ENCODE data around the gene ADORA3. TPM values are rescaled to one million over a fixed set of nuclear protein-coding genes. Genes with fewer than 3 reads are reported as not detected.
A peak's percentile ranks its signal among the peaks of the same experiment; 100 is the strongest.

ADORA3 gene
- total RNA-seq, 1 experiment from 2014 or later = 0.15 TPM

- H3K36me3 Mint-ChIP-seq = peaks cover 13% of the 10 kb centered on the region
- no peak overlapping the region for H3K4me3 Mint-ChIP-seq
- ChIA-PET POLR2A (no interaction called here), CTCF (no interaction called here)
- DNase-seq (ENCODE audit: low spot score) (no peak), ATAC-seq (no peak)
- no peak overlapping the region for H3K27ac Mint-ChIP-seq
- peaks cover 26% of the 10 kb centered on the region for H3K4me1 Mint-ChIP-seq
- no peaks in the 10 kb centered on the region for H3K27me3 Mint-ChIP-seq (ENCODE audit: low read depth)
- H3K9me3 Mint-ChIP-seq = no peaks in the 10 kb centered on the region
- TF ChIP-seq NFYB (CRISPR knock-in tag; conservative IDR thresholded peaks at IDR 0.05; ENCODE audit: low read depth) = no peak
- no peak for TF ChIP-seq ZNF425 (CRISPR knock-in tag; conservative IDR thresholded peaks at IDR 0.05)
- no peak for TF ChIP-seq TEAD1 (CRISPR knock-in tag; IDR thresholded peaks at IDR 0.05)
- TF ChIP-seq ZNF138 (CRISPR knock-in tag; conservative IDR thresholded peaks at IDR 0.05) = no peak
- TF ChIP-seq ATF1 (CRISPR knock-in tag; IDR thresholded peaks at IDR 0.05) = no peak
- no peak for TF ChIP-seq HMGA2 (CRISPR knock-in tag; IDR thresholded peaks at IDR 0.05)
- no peak for TF ChIP-seq AR (CRISPR knock-in tag; IDR thresholded peaks at IDR 0.05)
- TF ChIP-seq ESRRA (CRISPR knock-in tag; IDR thresholded peaks at IDR 0.05; ENCODE audit: borderline replicate concordance) = no peak
- no peak for TF ChIP-seq PRRX2 (CRISPR knock-in tag; IDR thresholded peaks at IDR 0.05)
- TF ChIP-seq, protein P1, sequence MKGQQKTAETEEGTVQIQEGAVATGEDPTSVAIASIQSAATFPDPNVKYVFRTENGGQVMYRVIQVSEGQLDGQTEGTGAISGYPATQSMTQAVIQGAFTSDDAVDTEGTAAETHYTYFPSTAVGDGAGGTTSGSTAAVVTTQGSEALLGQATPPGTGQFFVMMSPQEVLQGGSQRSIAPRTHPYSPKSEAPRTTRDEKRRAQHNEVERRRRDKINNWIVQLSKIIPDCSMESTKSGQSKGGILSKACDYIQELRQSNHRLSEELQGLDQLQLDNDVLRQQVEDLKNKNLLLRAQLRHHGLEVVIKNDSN (CRISPR knock-in tag; IDR thresholded peaks at IDR 0.05) = no peak
- TF ChIP-seq ZNF671 (CRISPR knock-in tag; IDR thresholded peaks at IDR 0.05) = no peak
- no peak for TF ChIP-seq OVOL2 (CRISPR knock-in tag; IDR thresholded peaks at IDR 0.05; ENCODE audit: borderline replicate concordance)
- TF ChIP-seq, protein P2, sequence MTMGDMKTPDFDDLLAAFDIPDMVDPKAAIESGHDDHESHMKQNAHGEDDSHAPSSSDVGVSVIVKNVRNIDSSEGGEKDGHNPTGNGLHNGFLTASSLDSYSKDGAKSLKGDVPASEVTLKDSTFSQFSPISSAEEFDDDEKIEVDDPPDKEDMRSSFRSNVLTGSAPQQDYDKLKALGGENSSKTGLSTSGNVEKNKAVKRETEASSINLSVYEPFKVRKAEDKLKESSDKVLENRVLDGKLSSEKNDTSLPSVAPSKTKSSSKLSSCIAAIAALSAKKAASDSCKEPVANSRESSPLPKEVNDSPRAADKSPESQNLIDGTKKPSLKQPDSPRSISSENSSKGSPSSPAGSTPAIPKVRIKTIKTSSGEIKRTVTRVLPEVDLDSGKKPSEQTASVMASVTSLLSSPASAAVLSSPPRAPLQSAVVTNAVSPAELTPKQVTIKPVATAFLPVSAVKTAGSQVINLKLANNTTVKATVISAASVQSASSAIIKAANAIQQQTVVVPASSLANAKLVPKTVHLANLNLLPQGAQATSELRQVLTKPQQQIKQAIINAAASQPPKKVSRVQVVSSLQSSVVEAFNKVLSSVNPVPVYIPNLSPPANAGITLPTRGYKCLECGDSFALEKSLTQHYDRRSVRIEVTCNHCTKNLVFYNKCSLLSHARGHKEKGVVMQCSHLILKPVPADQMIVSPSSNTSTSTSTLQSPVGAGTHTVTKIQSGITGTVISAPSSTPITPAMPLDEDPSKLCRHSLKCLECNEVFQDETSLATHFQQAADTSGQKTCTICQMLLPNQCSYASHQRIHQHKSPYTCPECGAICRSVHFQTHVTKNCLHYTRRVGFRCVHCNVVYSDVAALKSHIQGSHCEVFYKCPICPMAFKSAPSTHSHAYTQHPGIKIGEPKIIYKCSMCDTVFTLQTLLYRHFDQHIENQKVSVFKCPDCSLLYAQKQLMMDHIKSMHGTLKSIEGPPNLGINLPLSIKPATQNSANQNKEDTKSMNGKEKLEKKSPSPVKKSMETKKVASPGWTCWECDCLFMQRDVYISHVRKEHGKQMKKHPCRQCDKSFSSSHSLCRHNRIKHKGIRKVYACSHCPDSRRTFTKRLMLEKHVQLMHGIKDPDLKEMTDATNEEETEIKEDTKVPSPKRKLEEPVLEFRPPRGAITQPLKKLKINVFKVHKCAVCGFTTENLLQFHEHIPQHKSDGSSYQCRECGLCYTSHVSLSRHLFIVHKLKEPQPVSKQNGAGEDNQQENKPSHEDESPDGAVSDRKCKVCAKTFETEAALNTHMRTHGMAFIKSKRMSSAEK (CRISPR knock-in tag; IDR thresholded peaks at IDR 0.05; ENCODE audit: borderline replicate concordance) = no peak
- no peak for TF ChIP-seq RELA (CRISPR knock-in tag; IDR thresholded peaks at IDR 0.05; ENCODE audit: borderline replicate concordance)
- no peak for TF ChIP-seq ZMAT4 (CRISPR knock-in tag; IDR thresholded peaks at IDR 0.05)
Observed at GRCh38 chr1:111452581-111452980, 50.9 kb downstream of the ADORA3 start.

- no peak for DNase-seq (ENCODE audit: low spot score)
- ATAC-seq = no peak
- H3K27ac Mint-ChIP-seq = peak overlapping the region; percentile 99
- TF ChIP-seq, protein P3, sequence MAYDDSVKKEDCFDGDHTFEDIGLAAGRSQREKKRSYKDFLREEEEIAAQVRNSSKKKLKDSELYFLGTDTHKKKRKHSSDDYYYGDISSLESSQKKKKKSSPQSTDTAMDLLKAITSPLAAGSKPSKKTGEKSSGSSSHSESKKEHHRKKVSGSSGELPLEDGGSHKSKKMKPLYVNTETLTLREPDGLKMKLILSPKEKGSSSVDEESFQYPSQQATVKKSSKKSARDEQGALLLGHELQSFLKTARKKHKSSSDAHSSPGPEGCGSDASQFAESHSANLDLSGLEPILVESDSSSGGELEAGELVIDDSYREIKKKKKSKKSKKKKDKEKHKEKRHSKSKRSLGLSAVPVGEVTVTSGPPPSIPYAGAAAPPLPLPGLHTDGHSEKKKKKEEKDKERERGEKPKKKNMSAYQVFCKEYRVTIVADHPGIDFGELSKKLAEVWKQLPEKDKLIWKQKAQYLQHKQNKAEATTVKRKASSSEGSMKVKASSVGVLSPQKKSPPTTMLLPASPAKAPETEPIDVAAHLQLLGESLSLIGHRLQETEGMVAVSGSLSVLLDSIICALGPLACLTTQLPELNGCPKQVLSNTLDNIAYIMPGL (CRISPR knock-in tag; IDR thresholded peaks at IDR 0.05) = no peak
- no peak for TF ChIP-seq NFATC4 (CRISPR knock-in tag; IDR thresholded peaks at IDR 0.05)
- no peak for TF ChIP-seq ZSCAN18 (CRISPR knock-in tag; IDR thresholded peaks at IDR 0.05)
- no peak for TF ChIP-seq OVOL2 (CRISPR knock-in tag; IDR thresholded peaks at IDR 0.05; ENCODE audit: borderline replicate concordance)
- TF ChIP-seq GRHL2 (CRISPR knock-in tag; IDR thresholded peaks at IDR 0.05; ENCODE audit: insufficient replicate concordance, severe bottlenecking) = no peak
- ChIA-PET POLR2A (no interaction called here), CTCF (no interaction called here)
- H3K27me3 Mint-ChIP-seq (ENCODE audit: low read depth) = no peaks in the 10 kb centered on the region
- peak overlapping the region; percentile 100 for H3K4me3 Mint-ChIP-seq
- no peaks in the 10 kb centered on the region for H3K9me3 Mint-ChIP-seq
- peaks cover 31% of the 10 kb centered on the region for H3K4me1 Mint-ChIP-seq
- peaks cover 20% of the 10 kb centered on the region for H3K36me3 Mint-ChIP-seq
Observed at GRCh38 chr1:111450185-111450584, 53.2 kb downstream of the ADORA3 start.
